Activated effector memory CD4-positive, alpha-beta T cell treated with Interleukin-2 at 50 U/mL for 16 hours (primary cell): Measurements from ENCODE around the gene IL20RA.
"Not testable (repeated sequence)": the region's sequence is repeated elsewhere in the genome, so short reads cannot be mapped to it uniquely, and the experiment has no call there.

ENCODE experiments used
- DNase-seq: peaks from one replicate; pipeline ENCODE4 v3.0.0-alpha.2; 2020

IL20RA gene

GRCh38 chr6:136969433-136969832 is 75.3 kb downstream of the IL20RA start:
- no peak for DNase-seq

GRCh38 chr6:136968837-136969236 is 75.9 kb downstream of the IL20RA start:
- DNase-seq: no peak

DNA sequence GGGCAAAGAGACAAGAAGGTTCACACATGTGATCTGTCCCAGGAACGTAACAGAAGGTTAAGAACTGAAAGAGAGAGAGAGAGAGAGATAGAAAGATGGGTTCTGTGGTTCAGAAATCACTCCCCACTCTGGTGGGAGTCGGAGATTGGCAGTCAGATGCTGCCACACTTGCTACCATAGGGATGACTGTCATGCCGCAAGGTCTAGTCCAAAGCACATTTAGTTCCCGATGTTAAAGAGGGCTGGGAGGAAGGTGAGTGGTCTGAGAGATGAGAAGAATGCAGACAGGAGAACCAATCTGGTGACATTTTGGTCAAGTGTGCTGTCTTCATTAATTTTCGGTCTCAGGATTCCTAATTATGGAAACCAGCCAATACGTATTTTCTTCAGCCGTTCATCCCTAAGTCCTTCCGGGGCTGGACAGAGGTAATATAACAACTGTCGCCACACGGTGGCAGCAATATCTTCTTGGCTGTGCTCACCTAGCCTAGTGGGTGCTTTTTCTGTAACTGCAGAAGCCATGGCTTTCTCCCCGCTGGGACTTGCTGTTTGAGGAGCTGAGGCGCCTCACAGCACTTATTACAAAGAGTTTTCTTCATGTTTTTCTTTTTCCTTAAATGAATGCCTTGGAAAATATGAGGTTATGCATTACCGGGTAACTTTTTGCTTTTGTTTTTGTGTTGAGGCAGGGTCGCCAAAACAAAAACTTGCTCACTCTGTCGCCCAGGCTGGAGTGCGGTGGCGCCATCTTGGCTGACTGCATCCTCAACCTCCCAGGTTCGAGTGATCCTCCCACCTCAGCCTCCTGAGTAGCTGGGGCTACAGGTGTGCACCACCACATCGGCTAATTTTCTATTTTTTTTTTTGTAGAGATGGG is 76.7 kb downstream of the IL20RA start:
- peak; percentile 29 for DNase-seq

GRCh38 chr6:136964398-136964797 is 80.4 kb downstream of the IL20RA start:
- no peak for DNase-seq

DNA sequence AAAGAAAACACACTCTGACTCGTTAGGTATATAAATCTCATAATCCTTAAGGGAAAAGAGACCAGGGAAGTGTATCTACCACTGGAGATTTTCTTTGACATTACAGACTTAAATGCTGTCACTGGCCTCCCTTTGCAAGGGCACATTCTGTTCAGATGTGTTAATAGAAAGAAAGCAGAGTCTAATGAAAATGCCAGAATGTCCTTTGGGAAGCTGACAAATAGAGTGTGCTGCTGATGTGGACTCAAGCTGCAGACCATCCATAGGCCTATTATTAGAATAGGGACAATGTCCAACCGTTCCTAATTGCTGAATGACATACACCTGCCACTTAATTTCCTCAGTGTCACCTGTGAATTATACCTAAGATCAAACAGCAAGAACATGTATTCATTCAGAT is 81.5 kb downstream of the IL20RA start:
- DNase-seq: no peak

DNA sequence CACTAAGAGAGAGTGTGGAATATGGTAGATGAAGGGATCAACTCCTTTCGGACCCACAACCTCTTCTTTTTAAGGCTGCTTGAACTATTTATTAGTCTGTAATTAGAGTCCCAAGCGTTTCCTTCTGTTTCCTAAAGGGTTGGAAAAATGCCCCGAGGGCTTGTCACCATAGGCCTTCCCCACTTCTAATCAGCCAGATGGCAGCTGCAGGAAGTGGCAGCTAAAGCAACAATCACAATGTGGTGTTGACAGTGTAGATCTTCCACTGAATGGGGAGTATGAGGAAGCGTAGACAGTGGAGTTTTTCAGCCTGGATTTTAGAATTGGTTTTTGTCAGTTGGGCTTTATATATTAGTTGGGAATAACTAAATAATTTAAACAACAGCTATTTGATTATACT is 82.1 kb downstream of the IL20RA start:
- DNase-seq: no peak

DNA sequence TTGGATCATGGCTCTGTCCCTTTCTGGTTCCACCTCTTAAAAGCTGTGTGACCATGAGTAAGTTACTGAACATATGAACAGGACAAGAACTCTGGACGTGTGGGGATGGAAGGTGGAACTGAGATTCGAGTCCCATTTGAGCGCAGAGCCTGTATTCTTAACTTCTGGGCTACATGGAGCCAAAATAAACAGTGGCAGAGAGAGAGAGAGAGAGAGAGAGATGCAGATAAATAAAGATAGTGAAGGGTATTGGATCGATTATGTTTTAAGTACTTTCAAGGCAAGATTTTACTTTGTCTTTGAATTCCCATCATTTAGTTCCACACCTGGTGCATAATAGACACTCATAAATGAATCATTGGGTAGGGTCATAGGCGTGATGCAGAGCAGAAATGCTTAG is 82.9 kb downstream of the IL20RA start:
- DNase-seq: no peak

GRCh38 chr6:136960781-136961180 is 84.0 kb downstream of the IL20RA start:
- no peak for DNase-seq

DNA sequence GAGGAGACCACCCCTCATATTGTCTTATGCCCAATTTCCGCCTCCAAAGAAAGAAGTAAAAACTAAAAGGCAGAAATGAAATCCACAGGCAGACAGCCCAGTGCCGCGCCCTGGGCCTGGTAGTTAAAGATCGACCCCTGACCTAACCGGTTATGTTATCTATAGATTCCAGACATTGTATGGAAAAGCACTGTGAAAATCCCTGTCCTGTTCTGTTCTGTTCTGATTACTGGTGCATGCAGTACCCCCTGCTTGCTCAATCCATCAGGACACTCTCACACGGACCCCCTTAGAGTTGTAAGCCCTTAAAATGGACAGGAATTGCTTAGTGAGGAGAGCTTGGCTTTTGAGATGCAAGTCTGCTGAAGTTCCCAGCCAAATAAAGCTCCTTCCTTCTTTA is 84.8 kb downstream of the IL20RA start:
- DNase-seq: not testable (repeated sequence)

DNA sequence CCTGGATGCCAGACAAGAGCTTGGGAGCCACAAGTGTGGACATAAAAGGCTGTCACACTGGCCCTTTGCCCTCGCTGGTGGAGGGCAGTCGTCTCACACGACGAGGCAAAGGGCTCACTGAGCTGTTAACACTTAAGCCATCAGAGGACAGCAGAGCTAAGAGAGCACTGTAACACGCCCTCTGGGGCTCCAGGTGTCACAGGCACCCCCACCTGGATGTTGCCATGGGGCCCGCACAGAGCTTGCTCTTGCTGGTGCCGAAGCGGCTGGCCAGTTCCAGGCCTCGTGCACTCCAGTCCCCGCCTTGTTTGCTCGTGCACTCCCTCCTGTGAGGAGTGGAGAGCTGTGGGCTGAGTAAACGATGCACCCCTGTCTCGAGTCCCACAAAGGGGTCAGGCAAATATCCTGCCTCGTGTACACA is 85.3 kb downstream of the IL20RA start:
- no peak for DNase-seq

DNA sequence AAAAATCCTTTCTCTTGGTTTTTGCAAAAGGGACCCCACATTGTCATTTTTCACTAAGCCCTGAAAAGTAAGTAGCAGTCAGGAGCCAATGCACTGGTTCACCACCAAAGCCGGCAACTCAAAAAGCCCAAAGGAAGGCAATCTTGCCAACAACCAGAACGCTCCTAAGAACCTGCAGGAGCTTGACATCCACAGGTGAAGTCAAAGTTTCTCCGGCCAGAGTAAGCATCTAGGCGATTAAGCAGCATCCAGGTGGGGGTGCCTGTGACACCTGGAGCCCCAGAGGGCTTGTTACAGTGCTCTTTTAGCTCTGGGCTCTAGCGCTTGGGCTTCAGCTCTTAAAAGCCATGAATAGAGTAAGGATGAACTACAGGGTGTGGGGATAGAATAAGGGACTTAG is 86.6 kb downstream of the IL20RA start:
- DNase-seq: no peak

- no peak for DNase-seq
Observed at GRCh38 chr6:136956590-136957544, 87.9 kb downstream of the IL20RA start.

- DNase-seq: no peak
Observed at GRCh38 chr6:136955123-136955522, 89.6 kb downstream of the IL20RA start.

DNA sequence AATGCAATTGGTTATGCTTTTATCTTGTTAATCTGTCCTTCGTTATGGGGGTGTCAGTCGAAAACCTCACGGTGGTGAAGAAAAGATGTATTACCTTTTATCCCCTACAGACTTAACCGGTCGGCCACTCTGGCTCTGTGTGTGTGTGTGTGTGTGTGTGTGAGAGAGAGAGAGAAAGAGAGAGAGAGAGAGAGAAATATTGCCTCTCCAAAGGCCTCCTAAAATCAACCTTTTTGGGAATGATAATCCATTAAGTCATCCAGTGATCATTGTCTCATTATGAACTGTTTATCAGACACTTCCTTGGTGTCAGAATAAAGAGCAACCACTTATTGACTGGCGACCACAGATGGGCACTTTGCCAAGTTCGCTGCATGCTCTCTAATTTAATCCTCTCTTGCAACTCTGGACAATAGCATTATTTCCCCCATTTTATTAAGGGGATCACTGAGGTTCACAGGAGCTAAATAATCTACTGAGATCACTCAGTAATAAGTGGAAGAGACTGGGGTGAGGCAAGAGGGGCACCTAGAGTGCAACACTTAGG is 92.0 kb downstream of the IL20RA start:
- DNase-seq: no peak

DNA sequence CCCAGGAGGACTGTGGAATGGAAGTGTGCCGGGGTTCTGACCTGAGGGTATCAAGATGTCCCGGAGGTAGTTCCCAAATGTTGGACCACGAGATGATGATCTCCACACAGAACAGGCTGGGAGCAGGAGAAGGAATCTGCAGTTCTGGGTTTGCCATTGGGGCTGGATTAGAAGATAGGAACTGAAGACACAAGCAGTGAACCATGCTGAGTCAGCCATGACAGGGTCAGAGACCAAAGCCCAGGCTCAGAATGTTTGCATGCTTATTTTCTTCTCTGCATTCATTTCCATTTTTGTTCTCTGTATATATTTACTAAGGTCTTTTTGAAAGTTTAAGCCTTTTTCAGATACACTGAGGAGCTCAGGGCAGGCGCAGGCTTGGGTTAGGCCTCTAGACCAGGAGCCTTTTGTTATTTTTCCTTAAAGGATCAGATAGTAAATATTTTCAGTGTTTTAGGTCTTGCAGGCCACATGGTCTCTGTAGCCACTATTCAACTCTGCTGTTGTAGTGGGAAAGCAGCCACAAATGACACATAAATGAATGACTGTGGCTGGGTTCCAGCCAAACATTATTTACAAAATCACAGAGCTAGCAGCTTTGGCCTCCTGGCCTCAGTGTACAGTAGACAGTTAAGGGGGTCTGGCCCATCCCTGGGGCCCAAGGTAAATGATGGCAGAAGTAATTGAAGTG is 94.2 kb downstream of the IL20RA start:
- no peak for DNase-seq
